GM19025 (cell line): Measurements from ENCODE around the gene TMEM94.

Experiments used
- ATAC-seq: cut with Tn5 transposase; IDR thresholded peaks from one replicate; pipeline ENCODE4 v1.9.1; 2021; ENCODE audit warnings: mild to moderate bottlenecking, low read depth, moderate library complexity; ENCODE audit not compliant: unreplicated experiment

Gene TMEM94

GRCh38 chr17:75547091-75547490 lies 90.7 kb downstream of the TMEM94 start:
- no peak for ATAC-seq

GRCh38 chr17:75548813-75549212 lies 92.4 kb downstream of the TMEM94 start:
- ATAC-seq, result no peak
